ENCODE results near the gene OR4M1. TPM values are rescaled to one million over a fixed set of nuclear protein-coding genes. Genes with fewer than 3 reads are reported as not detected.
"Not testable (repeated sequence)": the region's sequence is repeated elsewhere in the genome, so short reads cannot be mapped to it uniquely, and the experiment has no call there.

The OR4M1 gene
- total RNA-seq, 1 donor from 2014 or later, result not detected

DNA sequence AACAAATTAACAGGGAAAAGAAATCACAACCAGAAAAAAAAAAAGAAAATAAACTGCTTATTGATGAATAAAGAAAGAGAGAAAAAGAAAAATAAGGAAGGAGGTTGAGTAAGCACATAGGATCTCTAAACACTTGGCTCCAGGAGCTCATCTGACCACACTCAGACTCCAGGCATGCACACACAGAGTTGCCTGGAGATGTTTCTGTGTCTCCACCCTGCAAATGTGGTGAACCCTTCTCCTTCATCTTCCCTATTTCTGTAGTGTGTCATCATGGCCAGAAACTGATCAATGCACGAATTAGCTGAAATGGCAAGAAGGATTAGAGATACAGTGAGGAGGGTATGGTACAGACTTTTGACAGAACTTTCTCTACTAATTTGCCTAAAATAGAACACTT, 50.5 kb downstream of the OR4M1 start:
- Histone ChIP-seq H3K36me3 (no peaks in the 10 kb centered on the region), H3K27me3 (ENCODE audit: low read depth) (no peaks in the 10 kb centered on the region), H3K27ac (replicated peaks) (no peak overlapping the region), H3K9me3 (replicated peaks) (peaks cover 24% of the 10 kb centered on the region), H3K4me1 (no peaks in the 10 kb centered on the region), H3K4me3 (no peak overlapping the region)
- TF ChIP-seq, protein P1, sequence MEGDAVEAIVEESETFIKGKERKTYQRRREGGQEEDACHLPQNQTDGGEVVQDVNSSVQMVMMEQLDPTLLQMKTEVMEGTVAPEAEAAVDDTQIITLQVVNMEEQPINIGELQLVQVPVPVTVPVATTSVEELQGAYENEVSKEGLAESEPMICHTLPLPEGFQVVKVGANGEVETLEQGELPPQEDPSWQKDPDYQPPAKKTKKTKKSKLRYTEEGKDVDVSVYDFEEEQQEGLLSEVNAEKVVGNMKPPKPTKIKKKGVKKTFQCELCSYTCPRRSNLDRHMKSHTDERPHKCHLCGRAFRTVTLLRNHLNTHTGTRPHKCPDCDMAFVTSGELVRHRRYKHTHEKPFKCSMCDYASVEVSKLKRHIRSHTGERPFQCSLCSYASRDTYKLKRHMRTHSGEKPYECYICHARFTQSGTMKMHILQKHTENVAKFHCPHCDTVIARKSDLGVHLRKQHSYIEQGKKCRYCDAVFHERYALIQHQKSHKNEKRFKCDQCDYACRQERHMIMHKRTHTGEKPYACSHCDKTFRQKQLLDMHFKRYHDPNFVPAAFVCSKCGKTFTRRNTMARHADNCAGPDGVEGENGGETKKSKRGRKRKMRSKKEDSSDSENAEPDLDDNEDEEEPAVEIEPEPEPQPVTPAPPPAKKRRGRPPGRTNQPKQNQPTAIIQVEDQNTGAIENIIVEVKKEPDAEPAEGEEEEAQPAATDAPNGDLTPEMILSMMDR (IDR thresholded peaks at IDR 0.05; ENCODE audit: borderline replicate concordance), result no peak
- DNase-seq, result no peak
- intact Hi-C loops (cut with micrococcal nuclease), result no loop called here

DNA sequence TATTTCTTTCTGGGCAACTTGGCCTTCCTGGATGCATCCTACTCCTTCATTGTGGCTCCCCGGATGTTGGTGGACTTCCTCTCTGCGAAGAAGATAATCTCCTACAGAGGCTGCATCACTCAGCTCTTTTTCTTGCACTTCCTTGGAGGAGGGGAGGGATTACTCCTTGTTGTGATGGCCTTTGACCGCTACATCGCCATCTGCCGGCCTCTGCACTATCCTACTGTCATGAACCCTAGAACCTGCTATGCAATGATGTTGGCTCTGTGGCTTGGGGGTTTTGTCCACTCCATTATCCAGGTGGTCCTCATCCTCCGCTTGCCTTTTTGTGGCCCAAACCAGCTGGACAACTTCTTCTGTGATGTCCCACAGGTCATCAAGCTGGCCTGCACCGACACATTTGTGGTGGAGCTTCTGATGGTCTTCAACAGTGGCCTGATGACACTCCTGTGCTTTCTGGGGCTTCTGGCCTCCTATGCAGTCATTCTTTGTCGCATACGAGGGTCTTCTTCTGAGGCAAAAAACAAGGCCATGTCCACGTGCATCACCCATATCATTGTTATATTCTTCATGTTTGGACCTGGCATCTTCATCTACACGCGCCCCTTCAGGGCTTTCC, 54.4 kb downstream of the OR4M1 start:
- DNase-seq; H3K4me1 ChIP-seq; H3K36me3 ChIP-seq; H3K27ac ChIP-seq (replicated peaks); H3K4me3 ChIP-seq; intact Hi-C loops (cut with micrococcal nuclease); H3K27me3 ChIP-seq (ENCODE audit: low read depth): not testable (repeated sequence)
- H3K9me3 ChIP-seq (replicated peaks), result peaks cover 22% of the 10 kb centered on the region

GRCh38 chr14:19828314-19828713, 55.0 kb downstream of the OR4M1 start:
- Histone ChIP-seq H3K27me3 (ENCODE audit: low read depth) (no peaks in the 10 kb centered on the region), H3K4me1 (no peaks in the 10 kb centered on the region), H3K9me3 (replicated peaks) (peaks cover 22% of the 10 kb centered on the region), H3K36me3 (no peaks in the 10 kb centered on the region), H3K4me3 (no peak overlapping the region), H3K27ac (replicated peaks) (no peak overlapping the region)
- no peak for DNase-seq
- TF ChIP-seq, protein P1 (IDR thresholded peaks at IDR 0.05; ENCODE audit: borderline replicate concordance), result no peak
- intact Hi-C loops (cut with micrococcal nuclease), result no loop called here

Other genes with a start within 250 kb of the OR4M1 start
- not detected for gene OR11H2, start 59.6 kb upstream of the OR4M1 start, total RNA-seq
- not detected for gene OR4Q3, start 29.9 kb upstream of the OR4M1 start, total RNA-seq
- gene OR4N2, start 30.3 kb downstream of the OR4M1 start, total RNA-seq, result not detected
- not detected for gene OR4K2, start 101.6 kb downstream of the OR4M1 start, total RNA-seq
- not detected for gene OR4K5, start 147.1 kb downstream of the OR4M1 start, total RNA-seq
- gene OR4K1, start 157.4 kb downstream of the OR4M1 start, total RNA-seq, result not detected
- gene OR4K15, start 202.1 kb downstream of the OR4M1 start, total RNA-seq, result not detected
- gene OR4Q2, start 228.7 kb downstream of the OR4M1 start, total RNA-seq, result not detected
- gene OR4K14, start 245.8 kb downstream of the OR4M1 start, total RNA-seq, result not detected